H1 (cell line): Measurements from ENCODE around the gene CD300H. TPM values are rescaled to one million over a fixed set of nuclear protein-coding genes. Genes with fewer than 3 reads are reported as not detected.

ENCODE experiments used
- SAP30 ChIP-seq: fragments of 300-600 bp; sonication (generic); IDR thresholded peaks from 2 replicates; pipeline ENCODE4 v1.7.1; 2012; ENCODE audit warnings: low read length, moderate library complexity, mild to moderate bottlenecking, inconsistent platforms; ENCODE audit not compliant: insufficient read depth, insufficient replicate concordance
- polyA plus RNA-seq, 7 experiments: library from polyadenylated mRNA; depleted of rRNA in 3 of 7; stranded (reverse) in 5 of 7; unstranded in 2 of 7; fragments of >200 nt in 5 of 7; fragments of 200-250 nt in 2 of 7; gene quantifications; 1 replicate in 5 of 7; 2 replicates in 1 of 7; 4 replicates in 1 of 7; pipeline versions ENCODE4 v1.2.1 to v1.2.3, GENCODE V29; 2011 to 2013; ENCODE audit warnings: missing spikeins in 2 of 7, mixed read lengths in 2 of 7
- total RNA-seq: library from RNA; stranded (reverse); fragmentation: NEBNext Ultra II Directional; extraction: Animal tissue kit (Norgen Biotek cat#: 25700); gene quantifications from 2 replicates; pipeline ENCODE4 v1.2.1, GENCODE V29; 2021
- TF ChIP-seq, protein P1 (sequence below): IDR thresholded peaks from 2 replicates; pipeline ENCODE4 v1.6.1; 2011; ENCODE audit warnings: low read length, improper control_type of control experiment

Gene CD300H
- total and polyA plus RNA-seq, 2 of the 8 experiments (the other 6 are each of a cell fraction or from before 2014, with no cell fraction given) = not detected

DNA sequence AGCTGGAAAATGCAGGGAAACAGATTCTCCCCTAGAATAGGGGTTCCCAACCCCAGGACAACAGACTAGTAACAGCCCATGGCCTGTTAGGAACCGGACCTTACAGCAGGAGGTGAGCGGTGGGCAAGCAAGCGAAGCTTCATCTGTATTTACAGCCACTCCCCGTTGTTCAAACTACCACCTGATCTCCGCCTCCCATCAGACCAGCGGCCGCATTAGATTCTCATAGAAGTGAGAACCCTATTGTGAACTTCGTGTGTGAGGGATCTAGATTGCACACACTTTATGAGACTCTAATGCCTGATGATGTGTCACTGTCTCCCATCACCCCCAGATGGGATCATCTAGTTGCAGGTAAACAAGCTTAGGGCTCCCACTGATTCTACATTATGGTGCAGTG lies 39.6 kb downstream of the CD300H start (continued):
- TF ChIP-seq SAP30 = no peak
- TF ChIP-seq, protein P1, sequence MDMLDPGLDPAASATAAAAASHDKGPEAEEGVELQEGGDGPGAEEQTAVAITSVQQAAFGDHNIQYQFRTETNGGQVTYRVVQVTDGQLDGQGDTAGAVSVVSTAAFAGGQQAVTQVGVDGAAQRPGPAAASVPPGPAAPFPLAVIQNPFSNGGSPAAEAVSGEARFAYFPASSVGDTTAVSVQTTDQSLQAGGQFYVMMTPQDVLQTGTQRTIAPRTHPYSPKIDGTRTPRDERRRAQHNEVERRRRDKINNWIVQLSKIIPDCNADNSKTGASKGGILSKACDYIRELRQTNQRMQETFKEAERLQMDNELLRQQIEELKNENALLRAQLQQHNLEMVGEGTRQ = no peak
